OCI-LY3 (cell line): ENCODE measurements around the gene MTA1.

Experiments used
- H2AFZ ChIP-seq: fragments of 200-600, 300-600 bp; shearing (Covaris generic); 2 replicates; pipeline ENCODE4 v1.6.0; 2014; ENCODE audit warnings: antibody characterized with exemption, low read depth, low read length
- H3K27ac ChIP-seq: fragments of 200-600, 300-600 bp; sonication (generic); 2 replicates; pipeline ENCODE4 v1.5.1; 2014; ENCODE audit warnings: mild to moderate bottlenecking, low read length, moderate library complexity, mixed read lengths
- H3K27me3 ChIP-seq: fragments of 200-600, 300-600 bp; sonication (generic); 2 replicates; pipeline ENCODE4 v1.6.1; 2014; ENCODE audit warnings: low read depth, low read length, mixed read lengths
- H3K36me3 ChIP-seq: fragments of 200-600, 300-600 bp; sonication (generic); replicated peaks from 2 replicates; pipeline ENCODE3; 2014; ENCODE audit warnings: low read depth, low read length, mixed read lengths
- H3K4me1 ChIP-seq: fragments of 300-600, 200-600 bp; sonication (generic); 2 replicates; pipeline ENCODE4 v1.6.1; 2014; ENCODE audit warnings: low read length, mixed read lengths
- H3K4me2 ChIP-seq: fragments of 200-600, 300-600 bp; sonication (generic); 2 replicates; pipeline ENCODE4 v1.6.1; 2014; ENCODE audit warnings: low read length, mixed read lengths
- H3K4me3 ChIP-seq: fragments of 300-600, 200-600 bp; sonication (generic); 2 replicates; pipeline ENCODE4 v1.5.1; 2014; ENCODE audit warnings: antibody characterized with exemption, mild to moderate bottlenecking, low read length, moderate library complexity
- H3K79me2 ChIP-seq: fragments of 300-600, 200-600 bp; shearing (Covaris generic); 2 replicates; pipeline ENCODE4 v1.6.1; 2014; ENCODE audit warnings: mild to moderate bottlenecking, low read length, mixed read lengths
- H3K9ac ChIP-seq: fragments of 300-600, 200-600 bp; shearing (Covaris generic); 2 replicates; pipeline ENCODE4 v1.6.0; 2014; ENCODE audit warnings: mild to moderate bottlenecking, low read length, moderate library complexity
- H3K9me3 ChIP-seq: fragments of 200-600, 300-600 bp; shearing (Covaris generic); 2 replicates; pipeline ENCODE4 v1.6.1; 2014; ENCODE audit warnings: low read length, mixed read lengths; ENCODE audit not compliant: insufficient read depth
- H4K20me1 ChIP-seq: fragments of 200-600, 300-600 bp; sonication (generic); 2 replicates; pipeline ENCODE4 v1.6.1; 2016; ENCODE audit warnings: low read length, mixed read lengths; ENCODE audit not compliant: insufficient read depth
- EZH2phosphoT487 ChIP-seq: fragments of 200-600 bp; shearing (Covaris generic); IDR thresholded peaks from 2 replicates; pipeline ENCODE4 v1.6.1; 2018; ENCODE audit warnings: antibody characterized with exemption, mixed run types, low read depth
- TF ChIP-seq, protein P1 (sequence below): fragments of 200-600, 300-600 bp; sonication (generic); IDR thresholded peaks from 2 replicates; pipeline ENCODE4 v1.5.1; 2014; ENCODE audit warnings: antibody characterized with exemption, low read length, low read depth

The MTA1 gene

DNA sequence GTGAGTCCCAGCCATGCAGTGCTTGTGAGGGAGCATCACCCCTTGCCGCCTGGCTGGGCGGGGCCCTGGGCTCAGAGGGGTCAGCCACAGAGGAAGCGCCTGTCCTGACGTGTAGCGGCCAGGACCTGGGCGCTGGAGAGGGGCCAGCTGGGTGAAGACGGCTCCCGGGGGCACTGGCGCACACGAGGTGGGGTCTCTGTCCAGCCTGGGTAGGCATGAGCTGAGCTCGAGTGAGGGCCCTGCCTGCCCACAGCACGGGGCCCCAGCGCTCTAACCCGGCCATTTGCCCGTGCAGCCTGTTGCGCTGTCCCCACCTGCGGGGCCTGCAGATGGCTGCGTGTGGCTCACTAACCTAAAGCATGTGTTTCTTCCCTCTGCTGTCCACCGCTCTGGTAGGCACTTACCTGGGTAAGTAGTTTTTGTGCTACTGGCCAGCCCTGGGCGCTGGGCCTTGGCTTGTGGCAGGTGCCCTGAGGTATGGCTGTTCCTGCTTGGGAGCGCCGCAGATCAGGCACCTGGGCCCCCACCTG lies 48.4 kb downstream of the MTA1 start:
- Histone ChIP-seq H3K9me3 (no peaks in the 10 kb centered on the region), H3K27me3 (no peaks in the 10 kb centered on the region), H4K20me1 (no peaks in the 10 kb centered on the region), H3K4me2 (no peak overlapping the region), H3K9ac (no peak overlapping the region), H3K36me3 (peaks cover 13% of the 10 kb centered on the region), H3K4me1 (no peaks in the 10 kb centered on the region), H3K4me3 (no peak overlapping the region), H3K79me2 (no peaks in the 10 kb centered on the region), H3K27ac (no peak overlapping the region), H2AFZ (no peak overlapping the region)
- TF ChIP-seq EZH2phosphoT487, result no peak
- TF ChIP-seq, protein P1, sequence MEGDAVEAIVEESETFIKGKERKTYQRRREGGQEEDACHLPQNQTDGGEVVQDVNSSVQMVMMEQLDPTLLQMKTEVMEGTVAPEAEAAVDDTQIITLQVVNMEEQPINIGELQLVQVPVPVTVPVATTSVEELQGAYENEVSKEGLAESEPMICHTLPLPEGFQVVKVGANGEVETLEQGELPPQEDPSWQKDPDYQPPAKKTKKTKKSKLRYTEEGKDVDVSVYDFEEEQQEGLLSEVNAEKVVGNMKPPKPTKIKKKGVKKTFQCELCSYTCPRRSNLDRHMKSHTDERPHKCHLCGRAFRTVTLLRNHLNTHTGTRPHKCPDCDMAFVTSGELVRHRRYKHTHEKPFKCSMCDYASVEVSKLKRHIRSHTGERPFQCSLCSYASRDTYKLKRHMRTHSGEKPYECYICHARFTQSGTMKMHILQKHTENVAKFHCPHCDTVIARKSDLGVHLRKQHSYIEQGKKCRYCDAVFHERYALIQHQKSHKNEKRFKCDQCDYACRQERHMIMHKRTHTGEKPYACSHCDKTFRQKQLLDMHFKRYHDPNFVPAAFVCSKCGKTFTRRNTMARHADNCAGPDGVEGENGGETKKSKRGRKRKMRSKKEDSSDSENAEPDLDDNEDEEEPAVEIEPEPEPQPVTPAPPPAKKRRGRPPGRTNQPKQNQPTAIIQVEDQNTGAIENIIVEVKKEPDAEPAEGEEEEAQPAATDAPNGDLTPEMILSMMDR, result no peak

DNA sequence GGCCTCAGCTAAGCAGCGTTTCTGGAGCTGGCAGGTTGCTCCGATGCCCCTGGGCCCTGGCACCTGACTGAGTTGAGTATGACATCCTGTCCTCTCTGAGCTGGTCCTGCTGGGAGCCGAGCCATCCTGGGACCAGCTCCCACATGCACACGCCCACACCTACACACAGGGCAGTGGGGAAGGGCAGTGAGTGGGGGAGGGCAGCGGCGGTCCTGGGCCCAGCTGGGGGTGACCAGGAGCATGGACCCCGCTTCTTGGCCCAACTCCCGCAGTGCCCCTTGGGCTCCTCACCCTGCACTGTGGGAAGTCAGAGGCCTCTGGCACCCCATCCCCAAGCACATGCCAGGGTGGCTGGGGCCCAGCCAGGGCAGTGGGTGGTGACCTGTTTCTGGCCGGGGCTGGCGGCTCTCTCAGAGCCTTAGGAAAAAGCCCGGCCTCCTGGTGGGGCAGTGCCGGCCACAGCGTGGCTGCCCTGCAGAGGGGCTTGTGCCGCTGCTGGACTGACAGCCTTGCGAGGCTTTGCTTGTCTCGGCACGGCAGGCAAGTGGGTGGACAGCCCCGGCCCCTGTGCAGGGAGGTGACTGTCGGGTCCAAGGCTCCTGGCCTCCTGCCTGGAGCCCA lies 49.1 kb downstream of the MTA1 start:
- H3K79me2 ChIP-seq, result no peaks in the 10 kb centered on the region
- H3K36me3 ChIP-seq, result peaks cover 6% of the 10 kb centered on the region
- TF ChIP-seq, protein P1, result no peak
- no peak for TF ChIP-seq EZH2phosphoT487
- no peak overlapping the region for H3K4me3 ChIP-seq
- H3K27me3 ChIP-seq, result no peaks in the 10 kb centered on the region
- no peak overlapping the region for H3K27ac ChIP-seq
- H3K4me2 ChIP-seq, result no peak overlapping the region
- no peaks in the 10 kb centered on the region for H3K9me3 ChIP-seq
- H4K20me1 ChIP-seq, result no peaks in the 10 kb centered on the region
- H3K9ac ChIP-seq, result no peak overlapping the region
- H3K4me1 ChIP-seq, result peaks cover 2% of the 10 kb centered on the region; the same call in 1 of the 2 replicates
- no peak overlapping the region for H2AFZ ChIP-seq

DNA sequence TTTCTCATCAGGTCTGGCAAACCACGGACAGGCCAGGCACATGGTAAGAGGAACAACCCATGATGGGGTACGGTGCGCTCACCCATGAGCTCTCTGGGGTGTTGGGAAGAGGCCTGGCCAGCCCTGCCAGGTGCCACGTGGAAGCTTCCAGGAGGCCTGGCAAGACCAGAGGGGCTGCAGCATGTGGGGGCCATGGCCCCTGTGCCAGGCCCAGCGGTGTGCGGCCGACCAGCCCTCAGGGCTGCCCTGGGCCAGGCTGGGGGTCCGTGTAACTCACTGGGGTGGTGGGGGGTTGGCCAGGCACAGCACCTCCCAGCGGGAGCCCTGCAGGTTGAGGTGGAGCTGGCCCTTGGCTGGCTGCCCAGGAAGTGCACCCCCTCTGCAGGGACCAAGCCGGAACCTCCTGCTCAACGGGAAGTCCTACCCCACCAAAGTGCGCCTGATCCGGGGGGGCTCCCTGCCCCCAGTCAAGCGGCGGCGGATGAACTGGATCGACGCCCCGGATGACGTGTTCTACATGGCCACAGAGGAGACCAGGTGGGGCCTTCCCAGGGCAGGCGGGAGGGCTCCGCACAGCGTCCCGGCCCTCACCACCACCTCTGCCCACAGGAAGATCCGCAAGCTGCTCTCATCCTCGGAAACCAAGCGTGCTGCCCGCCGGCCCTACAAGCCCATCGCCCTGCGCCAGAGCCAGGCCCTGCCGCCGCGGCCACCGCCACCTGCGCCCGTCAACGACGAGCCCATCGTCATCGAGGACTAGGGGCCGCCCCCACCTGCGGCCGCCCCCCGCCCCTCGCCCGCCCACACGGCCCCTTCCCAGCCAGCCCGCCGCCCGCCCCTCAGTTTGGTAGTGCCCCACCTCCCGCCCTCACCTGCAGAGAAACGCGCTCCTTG lies 50.1 kb downstream of the MTA1 start:
- peaks cover 4% of the 10 kb centered on the region; the same call in 1 of the 2 replicates for H3K4me1 ChIP-seq

More for the DNA sequence above, 50.1 kb downstream of the MTA1 start:
- TF ChIP-seq, protein P1, result no peak
- no peak for TF ChIP-seq EZH2phosphoT487
- Histone ChIP-seq H3K4me3 (no peak overlapping the region), H3K4me2 (no peak overlapping the region), H3K9ac (no peak overlapping the region), H4K20me1 (no peaks in the 10 kb centered on the region), H3K27ac (no peak overlapping the region), H2AFZ (no peak overlapping the region), H3K79me2 (no peaks in the 10 kb centered on the region), H3K36me3 (peaks cover 2% of the 10 kb centered on the region), H3K27me3 (no peaks in the 10 kb centered on the region), H3K9me3 (no peaks in the 10 kb centered on the region)
